HepG2 (cell line): ENCODE measurements around the gene POMT2. TPM values are rescaled to one million over a fixed set of nuclear protein-coding genes. Genes with fewer than 3 reads are reported as not detected.

Source experiments
- ATAC-seq: fragments of 200-7000 bp; cut with Tn5 transposase; 3 replicates; pipeline ENCODE4 v1.9.1; 2020; ENCODE audit warnings: mild to moderate bottlenecking, moderate library complexity
- Bru-seq: library from RNA; stranded (reverse); fragments of 400-500 nt; gene quantifications from one replicate; lab custom pipeline; 2021; lab: Mats Ljungman, UMichigan
- BruChase-seq, 2 experiments: library from RNA; stranded (reverse); fragments of 400-500 nt; gene quantifications; one replicate each; lab custom pipeline; 2021; lab: Mats Ljungman, UMichigan
- BruUV-seq: library from RNA; stranded (reverse); fragments of 400-500 nt; replicated peaks from 2 replicates; lab custom pipeline; 2021; lab: Mats Ljungman, UMichigan
- CTCF ChIA-PET: fragments of 300-600 bp; formaldehyde crosslinking; extraction: SDS; loops from one replicate; lab custom pipeline; 2021; ENCODE audit warnings: low total read pairs, inconsistent platforms, low intra/inter-chr PET ratio; lab: Yijun Ruan, JAX
- POLR2A ChIA-PET: fragments of 350-600 bp; sonication (Branson Sonifier 250); formaldehyde crosslinking; loops from one replicate; lab custom pipeline; 2020; ENCODE audit warnings: antibody characterized with exemption, inconsistent platforms; lab: Yijun Ruan, JAX
- DNase-seq: peaks from one replicate; pipeline ENCODE4 v3.0.0-alpha.2; 2015; ENCODE audit warnings: low spot score
- FAIRE-seq: peaks from 3 replicates; lab custom pipeline; 2011; peaks lifted over from hg19 to GRCh38; lab: Jason Lieb, UNC
- H2AFZ ChIP-seq: one replicate; pipeline ENCODE4 v1.6.1; 2011; ENCODE audit warnings: low read length, inconsistent platforms
- H3K27ac ChIP-seq: fragments of 300-600 bp; 3 replicates; pipeline ENCODE4 v1.8.0; 2011; ENCODE audit warnings: mixed run types, mild to moderate bottlenecking, mixed read lengths, low read length, inconsistent platforms; ENCODE audit not compliant: insufficient read depth; ENCODE audit errors: extremely low read length
- H3K27me3 ChIP-seq, 2 experiments: fragments of 200-600 bp in 1 of 2; 2 replicates in 1 of 2; 3 replicates in 1 of 2; pipeline versions ENCODE4 v1.6.0 to v1.8.0; 2011; ENCODE audit warnings: low read length in 2 of 2, mild to moderate bottlenecking in 2 of 2, moderate library complexity in 2 of 2, inconsistent platforms in 1 of 2; ENCODE audit not compliant: insufficient read depth in 2 of 2, control insufficient read depth in 1 of 2
- H3K36me3 ChIP-seq, 2 experiments: fragments of 200-600 bp in 1 of 2; replicated peaks in 1 of 2; 2 replicates in 1 of 2; 3 replicates in 1 of 2; pipeline versions ENCODE4 v1.5.1 to v1.8.0; 2011; ENCODE audit warnings: low read length in 2 of 2, inconsistent platforms in 1 of 2; ENCODE audit not compliant: insufficient read depth in 2 of 2, control insufficient read depth in 1 of 2
- H3K4me1 ChIP-seq: 2 replicates; pipeline ENCODE4 v1.5.1; 2012; ENCODE audit warnings: low read length, inconsistent platforms; ENCODE audit not compliant: insufficient read depth
- H3K4me2 ChIP-seq: 2 replicates; pipeline ENCODE4 v1.6.0; 2011; ENCODE audit warnings: low read depth, low read length, inconsistent platforms
- H3K4me3 ChIP-seq, 3 experiments: fragments of 200-600 bp in 1 of 3; sonication (generic), shearing (Covaris generic) in 1 of 3; replicated peaks in 1 of 3; 2 replicates each; pipeline ENCODE4 v1.5.1; 2011 to 2016; ENCODE audit warnings: low read length in 3 of 3, inconsistent platforms in 2 of 3, low read depth in 2 of 3, mild to moderate bottlenecking in 2 of 3, control low read depth in 1 of 3, mixed read lengths in 1 of 3; ENCODE audit not compliant: insufficient read depth in 1 of 3
- H3K79me2 ChIP-seq: one replicate; pipeline ENCODE4 v1.6.1; 2011; ENCODE audit warnings: low read length, inconsistent platforms; ENCODE audit not compliant: insufficient read depth
- H3K9ac ChIP-seq: 2 replicates; pipeline ENCODE4 v1.6.0; 2011; ENCODE audit warnings: mild to moderate bottlenecking, low read depth, low read length, inconsistent platforms; ENCODE audit not compliant: insufficient read depth
- H3K9me3 ChIP-seq: 2 replicates; pipeline ENCODE4 v1.5.1; 2012; ENCODE audit warnings: mild to moderate bottlenecking, low read length
- H4K20me1 ChIP-seq: 2 replicates; pipeline ENCODE4 v1.6.0; 2011; ENCODE audit warnings: inconsistent platforms, mild to moderate bottlenecking, low read length, moderate library complexity; ENCODE audit not compliant: insufficient read depth
- ATF7-NPFF ChIP-seq: sonication (generic); formaldehyde crosslinking; IDR thresholded peaks from 2 replicates; pipeline ENCODE4 v1.8.1; 2023; ENCODE audit warnings: mild to moderate bottlenecking, low read depth, missing genetic modification reagents, moderate library complexity
- BORCS8-MEF2B ChIP-seq: sonication (generic); formaldehyde crosslinking; IDR thresholded peaks from 2 replicates; pipeline ENCODE4 v1.8.0; 2022; ENCODE audit warnings: mild to moderate bottlenecking, missing genetic modification reagents
- HNF4G ChIP-seq, 2 experiments: sonication (generic) in 1 of 2; formaldehyde crosslinking in 1 of 2; IDR thresholded peaks; 2 replicates each; pipeline versions ENCODE4 v1.4.0 to v1.6.1; 2011 to 2020; ENCODE audit warnings: borderline replicate concordance in 2 of 2, low read depth in 2 of 2, mild to moderate bottlenecking in 2 of 2, low read length in 1 of 2, missing genetic modification reagents in 1 of 2, moderate library complexity in 1 of 2
- MED1 ChIP-seq: sonication (generic); formaldehyde crosslinking; IDR thresholded peaks from 2 replicates; pipeline ENCODE4 v1.4.0; 2020; ENCODE audit warnings: missing genetic modification reagents
- RBM22 ChIP-seq: fragments of 200-400 bp; formaldehyde crosslinking; optimal IDR thresholded peaks from 2 replicates; pipeline ENCODE3; 2017; ENCODE audit warnings: mild to moderate bottlenecking, low read length, moderate library complexity
- SNAPC2 ChIP-seq: sonication (generic); formaldehyde crosslinking; IDR thresholded peaks from 2 replicates; pipeline ENCODE4 v1.8.1; 2022; ENCODE audit warnings: mild to moderate bottlenecking, missing genetic modification reagents
- SP5 ChIP-seq: IDR thresholded peaks from 2 replicates; pipeline ENCODE4 v1.6.1; 2016; ENCODE audit warnings: low read depth, borderline replicate concordance
- TAF1 ChIP-seq: sonication (generic); formaldehyde crosslinking; IDR thresholded peaks from 2 replicates; pipeline ENCODE4 v1.4.0; 2020; ENCODE audit warnings: missing genetic modification reagents
- ZFY ChIP-seq: sonication (generic); formaldehyde crosslinking; IDR thresholded peaks from 2 replicates; pipeline ENCODE4 v1.4.0; 2020; ENCODE audit warnings: missing genetic modification reagents
- ZNF160 ChIP-seq: sonication (generic); formaldehyde crosslinking; IDR thresholded peaks from 2 replicates; pipeline ENCODE4 v1.8.0; 2022; ENCODE audit warnings: mild to moderate bottlenecking, inconsistent platforms, missing genetic modification reagents
- ZNF329 ChIP-seq: sonication (generic); formaldehyde crosslinking; IDR thresholded peaks from 2 replicates; pipeline ENCODE4 v1.9.0; 2021; ENCODE audit warnings: low read depth, mild to moderate bottlenecking, missing genetic modification reagents
- ZNF768 ChIP-seq: sonication (generic); formaldehyde crosslinking; IDR thresholded peaks from 2 replicates; pipeline ENCODE4 v1.4.0; 2020; ENCODE audit warnings: missing genetic modification reagents
- WGBS: methylation state at CpG from one replicate; pipeline ENCODE4 v1.1.6; 2017; ENCODE audit warnings: low lambda C conversion rate; 5-methylcytosine and 5-hydroxymethylcytosine counted together
- in situ Hi-C: cut with HindIII; loops from 2 replicates; pipeline ENCODE4 v1.10.0; 2017; ENCODE audit warnings: low pct_unique_long_range_greater_than_20kb; ENCODE audit not compliant: extremely low pct_ligation_motif_present
- intact Hi-C: fragments of 100-400 bp; cut with micrococcal nuclease; formaldehyde crosslinking; loops from one replicate; pipeline ENCODE4 v1.10.0; 2022; ENCODE audit not compliant: unreplicated experiment
- long read RNA-seq, 2 experiments: library from RNA in 1 of 2; library from polyadenylated mRNA in 1 of 2; stranded (forward) in 1 of 2; unstranded in 1 of 2; transcript quantifications; one replicate each; pipeline ENCODE4 v2.0.0, GENCODE V29; 2019 to 2022
- polyA minus RNA-seq, 3 experiments: library from RNA; depleted of rRNA, polyadenylated mRNA; stranded (reverse); fragments of >200 nt; gene quantifications; 2 replicates each; pipeline ENCODE4 v1.2.3, GENCODE V29; 2011; ENCODE audit warnings: low replicate concordance in 1 of 3
- polyA plus RNA-seq, 8 experiments: library from polyadenylated mRNA; depleted of rRNA in 3 of 8; stranded (reverse) in 7 of 8; unstranded in 1 of 8; fragments of >200 nt; fragmentation: Illumina TruSeq in 4 of 8; extraction: Trizol in 4 of 8; gene quantifications; 2 replicates each; pipeline versions ENCODE4 v1.2.1 to v1.2.3, GENCODE V29; 2011 to 2016; ENCODE audit warnings: low read depth in 4 of 8, missing spikeins in 1 of 8, mixed read lengths in 1 of 8; ENCODE audit not compliant: insufficient read depth in 1 of 8
- total RNA-seq, 5 experiments: library from RNA; depleted of rRNA; stranded (reverse); fragments of >200 nt; fragmentation: Illumina TruSeq; extraction: Trizol; gene quantifications; 2 replicates each; pipeline ENCODE4 v1.2.3, GENCODE V29; 2016; ENCODE audit warnings: low read depth in 1 of 5
- TF ChIP-seq, protein P1 (sequence below): sonication (generic); formaldehyde crosslinking; IDR thresholded peaks from 2 replicates; pipeline ENCODE4 v1.4.0; 2020; ENCODE audit warnings: missing genetic modification reagents

POMT2 gene, protein sequence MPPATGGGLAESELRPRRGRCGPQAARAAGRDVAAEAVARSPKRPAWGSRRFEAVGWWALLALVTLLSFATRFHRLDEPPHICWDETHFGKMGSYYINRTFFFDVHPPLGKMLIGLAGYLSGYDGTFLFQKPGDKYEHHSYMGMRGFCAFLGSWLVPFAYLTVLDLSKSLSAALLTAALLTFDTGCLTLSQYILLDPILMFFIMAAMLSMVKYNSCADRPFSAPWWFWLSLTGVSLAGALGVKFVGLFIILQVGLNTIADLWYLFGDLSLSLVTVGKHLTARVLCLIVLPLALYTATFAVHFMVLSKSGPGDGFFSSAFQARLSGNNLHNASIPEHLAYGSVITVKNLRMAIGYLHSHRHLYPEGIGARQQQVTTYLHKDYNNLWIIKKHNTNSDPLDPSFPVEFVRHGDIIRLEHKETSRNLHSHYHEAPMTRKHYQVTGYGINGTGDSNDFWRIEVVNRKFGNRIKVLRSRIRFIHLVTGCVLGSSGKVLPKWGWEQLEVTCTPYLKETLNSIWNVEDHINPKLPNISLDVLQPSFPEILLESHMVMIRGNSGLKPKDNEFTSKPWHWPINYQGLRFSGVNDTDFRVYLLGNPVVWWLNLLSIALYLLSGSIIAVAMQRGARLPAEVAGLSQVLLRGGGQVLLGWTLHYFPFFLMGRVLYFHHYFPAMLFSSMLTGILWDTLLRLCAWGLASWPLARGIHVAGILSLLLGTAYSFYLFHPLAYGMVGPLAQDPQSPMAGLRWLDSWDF
- 7.9 and 15.9 TPM in 2 replicates for total RNA-seq (2016; rRNA removed; fragmentation: Illumina TruSeq; extraction: Trizol)
- 4.5 and 5.3 TPM in 2 replicates for total RNA-seq (2016; cell fraction: cytosol; rRNA removed; fragmentation: Illumina TruSeq; extraction: Trizol; ENCODE audit: low read depth)
- total RNA-seq (2016; cell fraction: insoluble cytoplasmic fraction; rRNA removed; fragmentation: Illumina TruSeq; extraction: Trizol), result 5.7 and 18.9 TPM in 2 replicates
- total RNA-seq (2016; cell fraction: membrane; rRNA removed; fragmentation: Illumina TruSeq; extraction: Trizol), result 5.6 and 9.7 TPM in 2 replicates
- total RNA-seq (2016; cell fraction: nucleus; rRNA removed; fragmentation: Illumina TruSeq; extraction: Trizol), result 26.2 and 26.6 TPM in 2 replicates
- polyA plus RNA-seq (2011; rRNA removed), result 15.3 and 17.7 TPM in 2 replicates
- 5.3 and 6.1 TPM in 2 replicates for polyA plus RNA-seq (2011; cell fraction: cytosol; rRNA removed)
- 104 and 129 TPM in 2 replicates for polyA plus RNA-seq (2011; cell fraction: nucleus; rRNA removed)
- polyA plus RNA-seq (2012), result 10.4 and 12.2 TPM in 2 replicates
- polyA plus RNA-seq (2016; cell fraction: cytosol; fragmentation: Illumina TruSeq; extraction: Trizol; ENCODE audit: low read depth), result 5.4 and 5.6 TPM in 2 replicates
- 10.3 and 13.4 TPM in 2 replicates for polyA plus RNA-seq (2016; cell fraction: insoluble cytoplasmic fraction; fragmentation: Illumina TruSeq; extraction: Trizol; ENCODE audit: low read depth)
- polyA plus RNA-seq (2016; cell fraction: membrane; fragmentation: Illumina TruSeq; extraction: Trizol; ENCODE audit: low read depth), result 8.1 and 9.6 TPM in 2 replicates
- 96.8 and 106 TPM in 2 replicates for polyA plus RNA-seq (2016; cell fraction: nucleus; fragmentation: Illumina TruSeq; extraction: Trizol; ENCODE audit: insufficient read depth, low read depth)
- polyA minus RNA-seq (2011; rRNA and poly(A)+ RNA removed; ENCODE audit: low replicate concordance), result 34.5 and 36.8 TPM in 2 replicates
- 6.0 and 8.1 TPM in 2 replicates for polyA minus RNA-seq (2011; cell fraction: cytosol; rRNA and poly(A)+ RNA removed)
- 38.1 and 42.3 TPM in 2 replicates for polyA minus RNA-seq (2011; cell fraction: nucleus; rRNA and poly(A)+ RNA removed)
- percentile 58 among the genes with signal in this experiment for Bru-seq, nascent RNA
- percentile 66 among the genes with signal in this experiment for BruChase-seq, experiment 1, labeled RNA remaining after a 6-hour chase
- BruChase-seq, experiment 2, labeled RNA remaining after a 2-hour chase, result percentile 64 among the genes with signal in this experiment
- long read RNA-seq, experiment 1, full-length matches to known transcripts, result 4 of 7 reads
- long read RNA-seq, experiment 1, partial matches to known transcripts, result 1 of 7 reads
- long read RNA-seq, experiment 1, other reads (novel, unspliced or antisense), result 2 of 7 reads
- long read RNA-seq, experiment 2, full-length matches to known transcripts, result 2 of 22 reads
- long read RNA-seq, experiment 2, partial matches to known transcripts, result 5 of 22 reads
- long read RNA-seq, experiment 2, other reads (novel, unspliced or antisense), result 15 of 22 reads

DNA sequence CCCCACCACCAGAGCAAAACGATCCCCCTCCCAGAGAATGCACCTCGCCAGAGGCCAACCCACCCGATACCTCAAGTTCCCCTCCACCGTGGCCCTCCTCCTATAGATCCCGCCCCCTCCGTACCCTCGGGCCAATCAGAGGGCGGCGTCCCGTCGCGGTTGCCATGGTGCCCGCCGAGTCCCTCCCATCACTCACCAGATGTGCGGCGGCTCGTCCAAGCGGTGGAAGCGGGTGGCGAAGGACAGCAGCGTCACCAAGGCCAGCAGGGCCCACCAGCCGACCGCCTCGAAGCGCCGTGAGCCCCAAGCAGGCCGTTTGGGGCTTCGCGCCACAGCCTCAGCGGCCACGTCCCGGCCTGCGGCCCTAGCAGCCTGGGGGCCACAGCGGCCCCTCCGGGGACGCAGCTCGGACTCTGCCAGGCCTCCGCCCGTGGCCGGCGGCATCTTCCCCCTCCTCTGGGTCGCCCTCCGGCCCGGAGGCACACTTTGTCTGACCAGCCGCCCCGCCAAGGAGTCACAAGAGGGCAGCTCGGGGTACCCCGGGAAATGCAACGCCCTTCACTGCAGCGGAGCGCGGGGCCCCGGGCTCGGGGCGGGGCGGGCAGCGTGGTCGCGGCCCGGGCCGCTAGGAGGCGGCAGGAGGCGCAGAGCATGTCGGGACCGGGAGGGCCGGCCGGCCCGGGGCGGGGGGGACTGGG is at the start of gene POMT2:
Gene POMT2 (minus strand): TSS at position 646 of the 698 bp plus-strand sequence. CDS start 202 bp downstream, at position 444.
- ChIA-PET CTCF (no interaction called here), POLR2A (interaction anchor here (1.0 to 3.1 kb wide), 12 partner anchors 10 to 138 kb away, joined by 3 to 37 read pairs (median 6); partner anchors contain the start of genes AHSA1, SAMD15, TMED8 and VIPAS39)
- Histone ChIP-seq H3K79me2 (peaks cover 41% of the 10 kb centered on the region), H3K27ac (peak within 1 kb of the TSS; percentile 96), H3K27me3 (no peaks in the 10 kb centered on the region), H2AFZ (no peak within 1 kb of the TSS), H3K4me3 (peak within 1 kb of the TSS; percentile 79 to 93 (median 90)), H3K4me1 (peaks cover 80% of the 10 kb centered on the region), H3K4me2 (peak within 1 kb of the TSS; percentile 91), H4K20me1 (no peaks in the 10 kb centered on the region), H3K9me3 (no peaks in the 10 kb centered on the region), H3K36me3 (no peaks in the 10 kb centered on the region), H3K9ac (peak within 1 kb of the TSS; percentile 93)
- intact Hi-C loops, result loop anchor here (1.0 to 5.0 kb wide), 3 partner anchors 17 to 137 kb away; partner anchors contain the start of genes AHSA1, SAMD15, TMED8 and VIPAS39
- FAIRE-seq (peak; percentile 55), DNase-seq (peak; percentile 88), ATAC-seq (peak; percentile 83)
- BruUV-seq, result no TSS peak
- WGBS, result under 1% methylated on average over 22 of the region's 69 CpGs
- in situ Hi-C loops, result no loop called here
- TF ChIP-seq HNF4G (IDR thresholded peaks at IDR 0.05; ENCODE audit: borderline replicate concordance, low read depth, low read length), result no peak
- TF ChIP-seq HNF4G (CRISPR knock-in tag; IDR thresholded peaks at IDR 0.05; ENCODE audit: borderline replicate concordance, low read depth), result no peak
- TF ChIP-seq ZNF329, result 0 out of 2 replicates have a peak, but pooled peaks have one; percentile 58
- peak; percentile 92 for TF ChIP-seq ZFY (CRISPR knock-in tag)
- TF ChIP-seq SNAPC2, result 0 out of 2 replicates have a peak, but pooled peaks have one; percentile 1
- TF ChIP-seq ZNF160, result peak; percentile 53; the same call in 1 of the 2 replicates
- TF ChIP-seq, protein P1, sequence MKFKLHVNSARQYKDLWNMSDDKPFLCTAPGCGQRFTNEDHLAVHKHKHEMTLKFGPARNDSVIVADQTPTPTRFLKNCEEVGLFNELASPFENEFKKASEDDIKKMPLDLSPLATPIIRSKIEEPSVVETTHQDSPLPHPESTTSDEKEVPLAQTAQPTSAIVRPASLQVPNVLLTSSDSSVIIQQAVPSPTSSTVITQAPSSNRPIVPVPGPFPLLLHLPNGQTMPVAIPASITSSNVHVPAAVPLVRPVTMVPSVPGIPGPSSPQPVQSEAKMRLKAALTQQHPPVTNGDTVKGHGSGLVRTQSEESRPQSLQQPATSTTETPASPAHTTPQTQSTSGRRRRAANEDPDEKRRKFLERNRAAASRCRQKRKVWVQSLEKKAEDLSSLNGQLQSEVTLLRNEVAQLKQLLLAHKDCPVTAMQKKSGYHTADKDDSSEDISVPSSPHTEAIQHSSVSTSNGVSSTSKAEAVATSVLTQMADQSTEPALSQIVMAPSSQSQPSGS (CRISPR knock-in tag), result no peak
- peak; percentile 55 for TF ChIP-seq ATF7-NPFF (CRISPR knock-in tag)
- peak; percentile 59 for TF ChIP-seq RBM22
- TF ChIP-seq TAF1, result peak; percentile 44
- TF ChIP-seq ZNF768 (CRISPR knock-in tag), result peak; percentile 42; the same call in 1 of the 2 replicates
- peak; percentile 44; the same call in 1 of the 2 replicates for TF ChIP-seq MED1 (CRISPR knock-in tag)
- TF ChIP-seq BORCS8-MEF2B (CRISPR knock-in tag), result 0 out of 2 replicates have a peak, but pooled peaks have one; percentile 14
- peak; percentile 46; the same call in 1 of the 2 replicates for TF ChIP-seq SP5 (CRISPR knock-in tag)
